22Rv1 (cell line): ENCODE measurements around the gene SGCD.

Source experiments
- CTCF ChIP-seq: fragments of 450-650 bp; IDR thresholded peaks from 2 replicates; pipeline ENCODE4 v1.5.1; 2017; ENCODE audit warnings: mild to moderate bottlenecking
- ZFX ChIP-seq: fragments of 450-650 bp; IDR thresholded peaks from 2 replicates; pipeline ENCODE4 v1.6.1; 2017; ENCODE audit warnings: antibody characterized with exemption, borderline replicate concordance

- TF ChIP-seq CTCF (no peak), ZFX (no peak)
These were observed 447.3 kb downstream of the SGCD start for GRCh38 chr5:156774273-156774672.
